ENCODE measurements around the gene ANKRD44.

ANKRD44 gene

DNA sequence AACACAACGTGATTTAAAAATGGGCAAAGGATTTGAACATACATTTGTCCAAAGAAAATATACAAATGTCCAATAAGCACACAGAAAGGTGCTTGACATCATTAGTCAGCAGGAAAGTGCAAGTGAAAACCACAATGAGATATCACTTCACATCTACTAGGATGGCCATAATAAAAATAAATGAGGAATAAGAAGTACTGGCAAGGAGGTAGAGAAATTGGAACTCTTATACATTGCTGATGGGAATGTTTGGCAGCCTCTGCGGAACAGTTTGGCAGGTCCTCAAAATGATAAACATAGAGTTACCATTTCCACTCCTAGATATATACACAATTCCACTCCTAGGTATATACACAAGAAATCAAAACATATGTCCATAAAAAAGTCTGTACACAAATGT is 333.1 kb downstream of the ANKRD44 start:
- no peak overlapping the region for H2AFZ ChIP-seq (ENCODE audit: low read depth, low read length)
- WGBS: 50% methylated on average over 1 of the region's 2 CpGs
- H3K27me3 ChIP-seq (ENCODE audit: control insufficient read depth in 1 of 2, insufficient read depth in 1 of 2, low read length in 2 of 2): no peaks in the 10 kb centered on the region
- H2BK12ac ChIP-seq (ENCODE audit: low read length in 2 of 2): no peak overlapping the region
- H3K36me3 ChIP-seq (ENCODE audit: control insufficient read depth in 1 of 2, insufficient read depth in 2 of 2, low read depth in 1 of 2, low read length in 2 of 2): no peaks in the 10 kb centered on the region
- H3K27ac ChIP-seq (ENCODE audit: low read length, poor library complexity, severe bottlenecking): no peak overlapping the region
- no peak overlapping the region for H2BK120ac ChIP-seq (ENCODE audit: low read depth, low read length)
- no peak overlapping the region for H2BK15ac ChIP-seq (ENCODE audit: low read depth, poor library complexity, severe bottlenecking)
- no peak overlapping the region for H3K23ac ChIP-seq (ENCODE audit: low read length in 2 of 2)
- no peak for DNase-seq
- H3K9me3 ChIP-seq (ENCODE audit: control insufficient read depth, low read length): no peaks in the 10 kb centered on the region
- no peak overlapping the region for H2AK5ac ChIP-seq (ENCODE audit: low read length, severe bottlenecking)
- H4K8ac ChIP-seq (ENCODE audit: low read length): no peak overlapping the region
- H2BK5ac ChIP-seq (ENCODE audit: low read depth, low read length, poor library complexity, severe bottlenecking): no peak overlapping the region
- H3K4me3 ChIP-seq (ENCODE audit: insufficient read depth in 1 of 2, low read depth in 1 of 2, low read length in 2 of 2): no peak overlapping the region
- no peak overlapping the region for H4K91ac ChIP-seq (ENCODE audit: low read length)
- no peak overlapping the region for H3K18ac ChIP-seq (ENCODE audit: low read depth in 1 of 2, low read length in 2 of 2)
- no peak overlapping the region for H3K4me2 ChIP-seq (ENCODE audit: low read length, poor library complexity, severe bottlenecking)
- no peaks in the 10 kb centered on the region for H3K4me1 ChIP-seq (ENCODE audit: control insufficient read depth, insufficient read depth, low read depth, low read length)
- H3K79me1 ChIP-seq (replicated peaks; ENCODE audit: low read length, poor library complexity, severe bottlenecking): no peaks in the 10 kb centered on the region
- no peak overlapping the region for H3K9ac ChIP-seq (ENCODE audit: low read length)
- H3K4ac ChIP-seq (ENCODE audit: low read depth in 1 of 2, low read length in 2 of 2): no peak overlapping the region
- H3K14ac ChIP-seq (ENCODE audit: low read length in 2 of 2): no peak overlapping the region

DNA sequence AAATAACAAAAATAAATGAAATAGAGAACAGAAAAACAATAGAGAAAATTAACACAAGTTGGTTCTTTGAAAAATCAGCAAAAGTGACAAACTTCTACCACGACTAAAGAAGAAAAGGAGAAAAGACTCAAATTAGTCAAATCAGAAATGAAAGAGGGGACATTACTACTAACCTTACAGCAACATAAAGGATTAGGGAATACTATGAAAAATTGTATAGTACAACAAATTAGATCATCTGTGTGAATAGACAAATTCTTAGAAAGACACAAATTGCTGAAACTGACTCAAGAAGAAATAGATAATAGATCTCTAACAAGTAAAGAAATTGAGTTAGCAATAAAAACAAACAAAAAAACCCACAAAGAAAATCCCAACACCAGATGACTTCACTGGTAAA is 335.6 kb downstream of the ANKRD44 start:
- H2BK5ac ChIP-seq (ENCODE audit: low read depth, low read length, poor library complexity, severe bottlenecking): no peak overlapping the region
- H3K18ac ChIP-seq (ENCODE audit: low read depth in 1 of 2, low read length in 2 of 2): no peak overlapping the region
- no peak overlapping the region for H3K9ac ChIP-seq (ENCODE audit: low read length)
- H3K4ac ChIP-seq (ENCODE audit: low read depth in 1 of 2, low read length in 2 of 2): no peak overlapping the region
- no peak overlapping the region for H3K4me2 ChIP-seq (ENCODE audit: low read length, poor library complexity, severe bottlenecking)
- peaks cover 8% of the 10 kb centered on the region for H3K4me1 ChIP-seq (ENCODE audit: control insufficient read depth, insufficient read depth, low read depth, low read length)
- H2AFZ ChIP-seq (ENCODE audit: low read depth, low read length): no peak overlapping the region
- no peak overlapping the region for H3K23ac ChIP-seq (ENCODE audit: low read length in 2 of 2)
- no peak overlapping the region for H2BK120ac ChIP-seq (ENCODE audit: low read depth, low read length)
- no peaks in the 10 kb centered on the region for H3K36me3 ChIP-seq (ENCODE audit: control insufficient read depth in 1 of 2, insufficient read depth in 2 of 2, low read depth in 1 of 2, low read length in 2 of 2)
- H3K9me3 ChIP-seq (ENCODE audit: control insufficient read depth, low read length): no peaks in the 10 kb centered on the region
- H3K14ac ChIP-seq (ENCODE audit: low read length in 2 of 2): no peak overlapping the region
- no CpG with 5 or more reads among the region's 1 CpG for WGBS
- no peak overlapping the region for H2AK5ac ChIP-seq (ENCODE audit: low read length, severe bottlenecking)
- no peak overlapping the region for H2BK15ac ChIP-seq (ENCODE audit: low read depth, poor library complexity, severe bottlenecking)
- no peak overlapping the region for H2BK12ac ChIP-seq (ENCODE audit: low read length in 2 of 2)
- no peak overlapping the region for H3K4me3 ChIP-seq (ENCODE audit: insufficient read depth in 1 of 2, low read depth in 1 of 2, low read length in 2 of 2)
- no peaks in the 10 kb centered on the region for H3K27me3 ChIP-seq (ENCODE audit: control insufficient read depth in 1 of 2, insufficient read depth in 1 of 2, low read length in 2 of 2)
- DNase-seq: no peak
- H4K91ac ChIP-seq (ENCODE audit: low read length): no peak overlapping the region
- H3K79me1 ChIP-seq (replicated peaks; ENCODE audit: low read length, poor library complexity, severe bottlenecking): no peaks in the 10 kb centered on the region
- no peak overlapping the region for H3K27ac ChIP-seq (ENCODE audit: low read length, poor library complexity, severe bottlenecking)
- H4K8ac ChIP-seq (ENCODE audit: low read length): no peak overlapping the region

- no peak for DNase-seq
- Histone ChIP-seq H3K79me1 (replicated peaks; ENCODE audit: low read length, poor library complexity, severe bottlenecking) (no peaks in the 10 kb centered on the region), H3K4me3 (ENCODE audit: insufficient read depth in 1 of 2, low read depth in 1 of 2, low read length in 2 of 2) (no peak overlapping the region), H2AFZ (ENCODE audit: low read depth, low read length) (no peak overlapping the region), H4K8ac (ENCODE audit: low read length) (no peak overlapping the region), H3K4ac (ENCODE audit: low read depth in 1 of 2, low read length in 2 of 2) (no peak overlapping the region), H3K27me3 (ENCODE audit: control insufficient read depth in 1 of 2, insufficient read depth in 1 of 2, low read length in 2 of 2) (no peaks in the 10 kb centered on the region), H3K23ac (ENCODE audit: low read length in 2 of 2) (no peak overlapping the region), H3K14ac (ENCODE audit: low read length in 2 of 2) (no peak overlapping the region), H3K27ac (ENCODE audit: low read length, poor library complexity, severe bottlenecking) (peak overlapping the region; percentile 53), H3K9ac (ENCODE audit: low read length) (no peak overlapping the region), H4K91ac (ENCODE audit: low read length) (no peak overlapping the region), H3K18ac (ENCODE audit: low read depth in 1 of 2, low read length in 2 of 2) (no peak overlapping the region), H3K36me3 (ENCODE audit: control insufficient read depth in 1 of 2, insufficient read depth in 2 of 2, low read depth in 1 of 2, low read length in 2 of 2) (no peaks in the 10 kb centered on the region), H3K4me2 (ENCODE audit: low read length, poor library complexity, severe bottlenecking) (no peak overlapping the region), H2BK5ac (ENCODE audit: low read depth, low read length, poor library complexity, severe bottlenecking) (no peak overlapping the region), H2AK5ac (ENCODE audit: low read length, severe bottlenecking) (no peak overlapping the region), H3K9me3 (ENCODE audit: control insufficient read depth, low read length) (no peaks in the 10 kb centered on the region), H3K4me1 (ENCODE audit: control insufficient read depth, insufficient read depth, low read depth, low read length) (peaks cover 10% of the 10 kb centered on the region), H2BK15ac (ENCODE audit: low read depth, poor library complexity, severe bottlenecking) (no peak overlapping the region), H2BK12ac (ENCODE audit: low read length in 2 of 2) (no peak overlapping the region), H2BK120ac (ENCODE audit: low read depth, low read length) (no peak overlapping the region)
- 66% methylated on average over 3 of the region's 3 CpGs for WGBS
Observed at GRCh38 chr2:196971574-196972279, 338.9 kb downstream of the ANKRD44 start.

DNA sequence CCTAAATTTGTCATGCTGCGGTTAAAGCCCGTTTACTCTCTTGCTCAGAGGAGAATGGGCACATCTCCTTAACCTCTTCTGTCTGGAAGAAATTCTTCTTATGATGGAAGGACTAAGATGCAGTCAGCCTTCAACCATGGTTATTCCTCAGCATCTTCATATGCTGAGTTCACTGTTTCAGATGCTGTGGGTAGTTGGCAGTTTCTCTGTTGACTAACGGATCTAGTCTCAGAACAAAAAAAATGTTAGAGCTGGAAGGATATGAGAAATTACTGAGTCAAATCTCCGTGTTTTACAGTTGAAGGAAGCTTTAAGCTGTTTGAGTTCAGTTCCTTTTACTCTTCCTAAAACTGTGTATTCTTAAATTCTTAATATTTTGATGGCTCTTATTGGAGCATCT is 340.5 kb downstream of the ANKRD44 start:
- WGBS: 86% methylated on average over 4 of the region's 4 CpGs
- H4K91ac ChIP-seq (ENCODE audit: low read length): no peak overlapping the region

More for the DNA sequence above, 340.5 kb downstream of the ANKRD44 start:
- Histone ChIP-seq H3K4ac (ENCODE audit: low read depth in 1 of 2, low read length in 2 of 2) (no peak overlapping the region), H3K36me3 (ENCODE audit: control insufficient read depth in 1 of 2, insufficient read depth in 2 of 2, low read depth in 1 of 2, low read length in 2 of 2) (no peaks in the 10 kb centered on the region), H3K4me2 (ENCODE audit: low read length, poor library complexity, severe bottlenecking) (no peak overlapping the region), H2BK120ac (ENCODE audit: low read depth, low read length) (no peak overlapping the region), H4K8ac (ENCODE audit: low read length) (no peak overlapping the region), H3K23ac (ENCODE audit: low read length in 2 of 2) (no peak overlapping the region), H2BK12ac (ENCODE audit: low read length in 2 of 2) (no peak overlapping the region), H3K14ac (ENCODE audit: low read length in 2 of 2) (no peak overlapping the region), H3K9ac (ENCODE audit: low read length) (peak overlapping the region; percentile 20), H3K79me1 (replicated peaks; ENCODE audit: low read length, poor library complexity, severe bottlenecking) (no peaks in the 10 kb centered on the region), H2AK5ac (ENCODE audit: low read length, severe bottlenecking) (no peak overlapping the region), H3K9me3 (ENCODE audit: control insufficient read depth, low read length) (no peaks in the 10 kb centered on the region), H2AFZ (ENCODE audit: low read depth, low read length) (no peak overlapping the region), H2BK5ac (ENCODE audit: low read depth, low read length, poor library complexity, severe bottlenecking) (no peak overlapping the region), H3K27ac (ENCODE audit: low read length, poor library complexity, severe bottlenecking) (no peak overlapping the region), H3K4me3 (ENCODE audit: insufficient read depth in 1 of 2, low read depth in 1 of 2, low read length in 2 of 2) (no peak overlapping the region), H3K27me3 (ENCODE audit: control insufficient read depth in 1 of 2, insufficient read depth in 1 of 2, low read length in 2 of 2) (no peaks in the 10 kb centered on the region), H2BK15ac (ENCODE audit: low read depth, poor library complexity, severe bottlenecking) (no peak overlapping the region), H3K18ac (ENCODE audit: low read depth in 1 of 2, low read length in 2 of 2) (no peak overlapping the region), H3K4me1 (ENCODE audit: control insufficient read depth, insufficient read depth, low read depth, low read length) (peaks cover 10% of the 10 kb centered on the region)
- DNase-seq: no peak
